NCI-H1930 (cell line): ENCODE measurements around the gene DGKA.
"Not testable (repeated sequence)": the region's sequence is repeated elsewhere in the genome, so short reads cannot be mapped to it uniquely, and the experiment has no call there.

ENCODE experiments used
- DNase-seq, 2 experiments: peaks; one replicate each; lab custom pipeline; 2025; lab: John Stamatoyannopoulos, UW

DGKA gene

GRCh38 chr12:55930771-55931316 lies at the start of gene DGKA:
Gene DGKA (plus strand): TSS chr12:55931162. CDS start chr12:55936504, 5,342 bp downstream.
- DNase-seq = peak in 1 of 2 experiments; percentile 40

DNA sequence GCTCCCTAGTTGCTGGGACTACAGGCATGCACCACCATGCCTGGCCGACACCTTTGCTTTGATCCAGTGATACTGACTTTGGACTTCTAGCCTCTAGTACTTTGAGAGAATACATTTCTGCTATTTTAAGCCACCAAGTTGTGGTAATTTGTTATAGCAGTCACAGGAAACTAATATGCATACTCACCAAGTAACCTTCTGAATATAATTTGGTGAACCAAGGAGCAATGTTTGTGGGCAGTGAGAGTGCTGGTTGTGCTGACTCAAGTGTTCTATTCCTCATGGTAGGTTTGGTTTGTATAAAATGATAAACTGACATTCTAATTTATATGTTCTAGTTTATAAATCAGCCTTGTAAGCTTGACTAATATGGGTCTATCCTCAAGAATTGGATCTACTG lies 45.8 kb upstream of the DGKA start:
- no peak for DNase-seq

GRCh38 chr12:55891310-55891709 lies 39.7 kb upstream of the DGKA start:
- no peak for DNase-seq

DNA sequence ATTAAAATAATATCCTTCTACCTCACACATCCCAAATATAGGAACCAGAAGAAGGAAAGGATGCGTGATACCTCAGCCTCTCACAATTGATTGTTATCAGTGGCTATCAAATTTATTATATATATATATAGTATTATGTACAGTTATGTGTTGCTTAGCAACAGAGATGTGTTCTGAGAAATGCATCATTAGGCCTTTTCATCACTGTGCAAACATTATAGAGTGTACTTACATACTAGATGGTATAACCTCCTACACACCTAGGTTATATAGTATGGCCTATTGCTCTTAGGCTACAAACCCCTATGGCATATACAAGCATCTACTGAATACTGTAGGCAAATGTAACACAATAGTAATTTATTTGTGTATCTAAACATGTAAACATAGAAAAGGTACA lies 37.2 kb upstream of the DGKA start:
- no peak for DNase-seq

- DNase-seq = no peak
These were observed 31.9 kb upstream of the DGKA start for GRCh38 chr12:55899082-55899481.

GRCh38 chr12:55901881-55902490 lies 29.0 kb upstream of the DGKA start:
- no peak for DNase-seq

DNA sequence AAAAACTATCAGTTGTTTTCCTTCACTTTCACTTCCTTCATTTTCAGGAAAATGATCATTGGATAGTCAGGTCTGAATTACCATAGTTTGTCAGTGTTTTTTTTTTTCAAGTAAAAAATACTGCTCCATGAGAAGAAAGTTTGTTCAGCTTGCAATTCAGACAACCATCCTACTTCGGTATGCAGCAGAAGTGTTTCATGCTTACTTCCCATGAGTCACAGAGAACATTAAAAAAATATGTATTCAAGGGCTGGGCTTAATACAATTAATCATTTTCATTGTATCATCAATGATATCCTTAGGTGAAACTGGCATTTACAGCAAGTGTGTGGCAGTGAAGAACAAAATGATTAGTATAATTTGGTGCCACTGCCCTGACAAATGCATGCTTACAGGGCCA lies 24.9 kb upstream of the DGKA start:
- no peak for DNase-seq

DNA sequence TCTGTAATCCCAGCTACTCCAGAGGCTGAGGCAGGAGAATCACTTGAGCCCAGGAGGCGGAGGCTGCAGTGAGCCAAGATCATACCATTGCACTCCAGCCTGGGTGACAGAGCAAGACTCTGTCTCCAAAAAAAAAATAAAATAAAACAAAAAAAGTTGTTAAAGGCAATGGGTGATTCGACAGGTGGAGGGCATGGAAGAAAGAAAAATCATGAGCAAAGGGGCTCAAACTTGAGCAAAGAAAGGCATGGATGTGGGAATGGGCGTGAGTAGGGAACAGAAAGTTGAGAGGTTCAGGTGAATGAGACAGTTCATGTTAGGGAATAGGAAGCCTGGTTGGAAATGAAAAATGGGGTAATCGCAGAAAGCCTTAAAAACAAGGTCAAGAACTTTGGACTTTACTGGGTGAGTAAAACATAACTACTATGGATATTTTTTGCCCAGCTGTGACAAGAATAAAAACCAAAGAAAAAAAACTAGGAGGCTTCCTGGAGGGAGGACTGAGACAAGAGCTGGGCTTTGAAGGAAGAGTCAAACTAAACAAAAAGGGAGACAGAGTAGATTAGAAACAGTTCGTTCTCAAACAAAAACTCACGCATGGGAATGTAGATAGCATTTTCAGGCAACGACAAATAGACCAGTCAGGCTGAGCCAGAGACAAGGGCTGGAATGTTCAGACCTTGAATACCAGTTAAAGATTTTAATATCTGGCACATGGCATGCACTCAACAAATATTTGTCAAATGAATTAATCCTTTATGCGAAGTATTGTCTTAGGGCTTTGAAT lies 22.0 kb upstream of the DGKA start:
- no peak for DNase-seq

GRCh38 chr12:55909513-55909884 lies 21.5 kb upstream of the DGKA start:
- no peak for DNase-seq

GRCh38 chr12:55912908-55913307 lies 18.1 kb upstream of the DGKA start:
- DNase-seq = no peak

GRCh38 chr12:55915482-55915859 lies 15.5 kb upstream of the DGKA start:
- no peak for DNase-seq

DNA sequence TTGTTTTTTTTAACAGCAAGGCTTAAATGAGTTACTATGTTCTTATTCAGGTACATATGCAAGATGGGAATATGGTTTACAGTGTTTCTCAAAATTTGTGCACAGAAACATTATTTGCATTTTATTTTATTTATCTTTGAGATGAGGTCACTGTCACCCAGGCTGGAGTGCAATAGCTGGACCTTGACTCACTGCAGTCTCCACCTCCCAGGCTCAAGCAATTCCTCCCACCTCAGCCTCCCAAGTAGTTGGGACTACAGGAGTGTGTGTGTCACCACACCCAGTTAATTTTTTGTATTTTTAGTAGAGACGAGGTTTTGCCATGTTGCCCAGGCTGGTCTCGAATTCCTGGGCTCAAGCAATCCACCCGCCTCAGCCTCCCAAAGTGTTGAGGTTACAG lies 11.9 kb upstream of the DGKA start:
- not testable (repeated sequence) for DNase-seq

DNA sequence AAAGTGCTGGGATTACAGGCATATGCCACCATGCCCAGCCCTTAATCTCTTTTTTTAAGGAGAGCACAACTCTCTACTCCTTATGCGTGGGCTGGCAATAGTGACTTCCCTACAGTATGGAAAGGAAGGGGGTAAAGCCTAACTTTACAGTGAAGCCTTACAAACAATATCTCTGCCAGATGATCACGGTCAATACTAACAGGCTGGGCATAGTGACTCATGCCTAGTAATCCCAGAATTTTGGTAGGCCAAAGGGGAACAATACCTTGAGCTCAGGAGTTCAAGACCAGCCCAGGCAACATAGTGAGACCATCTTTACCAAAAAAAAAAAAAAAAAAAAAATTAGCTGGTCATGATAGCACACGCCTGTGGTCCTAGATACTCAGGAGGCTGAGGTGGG lies 8.8 kb upstream of the DGKA start:
- no peak for DNase-seq

- DNase-seq = not testable (repeated sequence)
These were observed 7.3 kb upstream of the DGKA start for GRCh38 chr12:55923648-55924047.

- no peak for DNase-seq
These were observed 5.6 kb upstream of the DGKA start for GRCh38 chr12:55925371-55925770.

DNA sequence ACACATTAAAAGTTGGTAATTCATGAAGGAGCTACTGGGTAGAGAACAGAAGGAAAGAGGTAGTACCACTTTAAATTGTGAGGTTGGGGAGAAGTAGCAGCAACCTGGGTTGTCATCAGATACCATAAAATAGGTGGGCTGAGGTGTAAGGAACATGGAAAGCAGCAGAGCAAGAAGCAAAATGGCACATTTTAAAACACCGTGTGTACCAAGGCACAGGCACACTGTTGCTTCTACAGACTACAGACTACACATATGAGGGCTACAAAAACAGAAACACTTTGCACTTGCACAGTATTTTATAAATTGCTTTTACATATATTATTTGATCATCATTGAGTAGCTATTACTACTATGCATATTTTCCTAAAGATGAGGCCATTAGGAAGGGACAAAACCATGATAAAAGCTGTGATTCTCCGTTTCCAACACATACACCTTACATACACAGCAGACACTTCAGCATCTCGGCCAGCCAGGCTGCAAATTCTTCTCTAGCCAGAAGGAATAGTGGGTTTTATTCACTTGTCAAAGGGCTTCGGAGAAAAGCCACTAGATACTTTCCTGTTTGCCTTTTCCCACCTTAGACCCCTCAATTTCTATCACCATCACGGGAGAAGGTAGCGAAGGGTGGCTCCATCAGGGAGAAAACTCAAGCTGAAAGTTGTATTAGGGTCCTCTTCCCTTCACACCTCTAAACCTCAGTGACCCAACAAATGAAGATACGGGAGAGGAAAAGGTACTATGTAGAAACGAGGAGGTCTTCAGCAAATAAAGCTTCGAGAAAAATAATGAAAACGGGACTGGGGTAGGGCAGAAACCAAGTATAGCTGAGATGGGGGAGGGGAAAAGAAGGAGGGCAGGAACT lies 4.9 kb upstream of the DGKA start:
- no peak for DNase-seq

- DNase-seq = peak; percentile 86 to 96
These were observed 4.0 kb upstream of the DGKA start for GRCh38 chr12:55926738-55927587.

GRCh38 chr12:55927588-55928502 lies 3.1 kb upstream of the DGKA start, which contains the start of gene PYM1:
Gene PYM1 (minus strand): TSS chr12:55927894. CDS start chr12:55927761, 133 bp downstream.
- DNase-seq = peak in 1 of 2 experiments; percentile 42

DNA sequence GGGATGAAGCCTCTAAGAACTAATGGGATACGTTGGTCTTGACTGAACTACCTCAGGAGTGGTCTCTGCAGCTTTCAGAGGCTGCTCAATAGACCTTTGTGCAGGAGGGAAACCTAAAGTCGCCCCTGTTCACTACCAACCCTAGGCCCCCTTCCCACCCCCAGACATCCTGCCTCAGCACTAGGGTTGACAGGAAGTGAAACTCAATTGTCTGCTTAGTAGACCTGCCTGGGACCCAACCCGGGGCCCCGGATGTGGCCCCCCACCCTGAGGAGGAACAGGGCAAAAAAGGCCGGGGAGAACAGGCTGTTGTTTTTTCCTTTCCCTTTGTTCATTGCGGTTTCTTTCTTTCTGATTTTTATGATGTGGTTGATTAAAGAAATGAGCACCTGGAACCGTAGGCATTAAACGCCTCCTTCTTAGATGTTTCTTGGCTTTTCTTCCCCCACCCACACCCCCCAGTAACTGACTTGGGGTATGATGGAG lies 1.6 kb upstream of the DGKA start:
- no peak for DNase-seq

GRCh38 chr12:55931317-55931779 lies 386 bp downstream of the DGKA start:
- no peak for DNase-seq
